GM18909 (cell line): Measurements from ENCODE around the gene SPATA13.
"Not testable (repeated sequence)": the region's sequence is repeated elsewhere in the genome, so short reads cannot be mapped to it uniquely, and the experiment has no call there.

Experiments
- ATAC-seq: cut with Tn5 transposase; IDR thresholded peaks from one replicate; pipeline ENCODE4 v1.9.1; 2021; ENCODE audit warnings: mild to moderate bottlenecking; ENCODE audit not compliant: unreplicated experiment, poor library complexity

The SPATA13 gene

GRCh38 chr13:24160458-24161009 is at the start of gene SPATA13:
SPATA13 (plus strand) TSS chr13:24160720; CDS start chr13:24222930, 62,210 bp downstream.
- peak; percentile 82 for ATAC-seq

- no peak for ATAC-seq
Observed at GRCh38 chr13:24112791-24113190, 47.7 kb upstream of the SPATA13 start.

GRCh38 chr13:24115671-24116070 is 44.8 kb upstream of the SPATA13 start:
- ATAC-seq: no peak

GRCh38 chr13:24116131-24116530 is 44.4 kb upstream of the SPATA13 start:
- no peak for ATAC-seq

GRCh38 chr13:24118576-24118975 is 41.9 kb upstream of the SPATA13 start:
- ATAC-seq: no peak

GRCh38 chr13:24119626-24120508 is 40.7 kb upstream of the SPATA13 start:
- ATAC-seq: no peak

GRCh38 chr13:24122045-24122444 is 38.5 kb upstream of the SPATA13 start:
- not testable (repeated sequence) for ATAC-seq

- ATAC-seq: no peak
Observed at GRCh38 chr13:24122569-24122968, 38.0 kb upstream of the SPATA13 start.

GRCh38 chr13:24123761-24124160 is 36.8 kb upstream of the SPATA13 start:
- ATAC-seq: no peak

GRCh38 chr13:24124789-24125476 is 35.6 kb upstream of the SPATA13 start:
- peak; percentile 91 for ATAC-seq

GRCh38 chr13:24127116-24127631 is 33.3 kb upstream of the SPATA13 start:
- ATAC-seq: peak; percentile 78

- no peak for ATAC-seq
Observed at GRCh38 chr13:24128112-24128511, 32.4 kb upstream of the SPATA13 start.

GRCh38 chr13:24128962-24129361 is 31.6 kb upstream of the SPATA13 start:
- no peak for ATAC-seq

GRCh38 chr13:24129914-24130774 is 30.4 kb upstream of the SPATA13 start:
- no peak for ATAC-seq

- no peak for ATAC-seq
Observed at GRCh38 chr13:24131749-24132148, 28.8 kb upstream of the SPATA13 start.

- no peak for ATAC-seq
Observed at GRCh38 chr13:24133021-24133795, 27.3 kb upstream of the SPATA13 start.

- no peak for ATAC-seq
Observed at GRCh38 chr13:24134231-24134630, 26.3 kb upstream of the SPATA13 start.

GRCh38 chr13:24134757-24135156 is 25.8 kb upstream of the SPATA13 start:
- ATAC-seq: no peak

- ATAC-seq: no peak
Observed at GRCh38 chr13:24135674-24136300, 24.7 kb upstream of the SPATA13 start.
